Mononuclear cell (primary cell): ENCODE results near the gene PTPRC. TPM values are rescaled to one million over a fixed set of nuclear protein-coding genes. Genes with fewer than 3 reads are reported as not detected.
A peak's percentile ranks its signal among the peaks of the same experiment; 100 is the strongest.
"Not testable (repeated sequence)": the region's sequence is repeated elsewhere in the genome, so short reads cannot be mapped to it uniquely, and the experiment has no call there.

Experiments
- H3K27me3 ChIP-seq: 2 replicates; pipeline ENCODE4 v1.6.0; 2011; ENCODE audit warnings: low read length, control low read depth; ENCODE audit not compliant: insufficient read depth
- H3K4me1 ChIP-seq: 2 replicates; pipeline ENCODE4 v1.5.1; 2011; ENCODE audit warnings: mild to moderate bottlenecking, low read length, control low read depth; ENCODE audit not compliant: insufficient read depth
- H3K4me3 ChIP-seq: 2 replicates; pipeline ENCODE4 v1.5.1; 2011; ENCODE audit warnings: mild to moderate bottlenecking, low read length, moderate library complexity
- H3K9me3 ChIP-seq: 2 replicates; pipeline ENCODE4 v1.5.1; 2011; ENCODE audit warnings: low read depth, mild to moderate bottlenecking, control low read depth, low read length
- total RNA-seq: library from RNA; depleted of rRNA; stranded (reverse); fragments of >200 nt; gene quantifications from one replicate; pipeline ENCODE4 v1.2.3, GENCODE V29; 2012

Gene PTPRC, protein sequence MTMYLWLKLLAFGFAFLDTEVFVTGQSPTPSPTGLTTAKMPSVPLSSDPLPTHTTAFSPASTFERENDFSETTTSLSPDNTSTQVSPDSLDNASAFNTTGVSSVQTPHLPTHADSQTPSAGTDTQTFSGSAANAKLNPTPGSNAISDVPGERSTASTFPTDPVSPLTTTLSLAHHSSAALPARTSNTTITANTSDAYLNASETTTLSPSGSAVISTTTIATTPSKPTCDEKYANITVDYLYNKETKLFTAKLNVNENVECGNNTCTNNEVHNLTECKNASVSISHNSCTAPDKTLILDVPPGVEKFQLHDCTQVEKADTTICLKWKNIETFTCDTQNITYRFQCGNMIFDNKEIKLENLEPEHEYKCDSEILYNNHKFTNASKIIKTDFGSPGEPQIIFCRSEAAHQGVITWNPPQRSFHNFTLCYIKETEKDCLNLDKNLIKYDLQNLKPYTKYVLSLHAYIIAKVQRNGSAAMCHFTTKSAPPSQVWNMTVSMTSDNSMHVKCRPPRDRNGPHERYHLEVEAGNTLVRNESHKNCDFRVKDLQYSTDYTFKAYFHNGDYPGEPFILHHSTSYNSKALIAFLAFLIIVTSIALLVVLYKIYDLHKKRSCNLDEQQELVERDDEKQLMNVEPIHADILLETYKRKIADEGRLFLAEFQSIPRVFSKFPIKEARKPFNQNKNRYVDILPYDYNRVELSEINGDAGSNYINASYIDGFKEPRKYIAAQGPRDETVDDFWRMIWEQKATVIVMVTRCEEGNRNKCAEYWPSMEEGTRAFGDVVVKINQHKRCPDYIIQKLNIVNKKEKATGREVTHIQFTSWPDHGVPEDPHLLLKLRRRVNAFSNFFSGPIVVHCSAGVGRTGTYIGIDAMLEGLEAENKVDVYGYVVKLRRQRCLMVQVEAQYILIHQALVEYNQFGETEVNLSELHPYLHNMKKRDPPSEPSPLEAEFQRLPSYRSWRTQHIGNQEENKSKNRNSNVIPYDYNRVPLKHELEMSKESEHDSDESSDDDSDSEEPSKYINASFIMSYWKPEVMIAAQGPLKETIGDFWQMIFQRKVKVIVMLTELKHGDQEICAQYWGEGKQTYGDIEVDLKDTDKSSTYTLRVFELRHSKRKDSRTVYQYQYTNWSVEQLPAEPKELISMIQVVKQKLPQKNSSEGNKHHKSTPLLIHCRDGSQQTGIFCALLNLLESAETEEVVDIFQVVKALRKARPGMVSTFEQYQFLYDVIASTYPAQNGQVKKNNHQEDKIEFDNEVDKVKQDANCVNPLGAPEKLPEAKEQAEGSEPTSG (N-terminal part only)
- total RNA-seq, result 1,024 TPM

GRCh38 chr1:198638894-198639635 lies at the start of gene PTPRC:
Gene PTPRC, plus strand, starts transcription at chr1:198639040. Its CDS starts 229 bp downstream, at chr1:198639269.
- H3K27me3 ChIP-seq, result no peaks in the 10 kb centered on the region

GRCh38 chr1:198590454-198590853 lies 48.4 kb upstream of the PTPRC start:
- Histone ChIP-seq H3K9me3 (peaks cover 25% of the 10 kb centered on the region), H3K27me3 (no peaks in the 10 kb centered on the region), H3K4me1 (no peaks in the 10 kb centered on the region), H3K4me3 (no peak overlapping the region)

More at GRCh38 chr1:198638894-198639635, at the start of gene PTPRC:
- Histone ChIP-seq H3K4me1 (peaks cover 45% of the 10 kb centered on the region), H3K9me3 (no peaks in the 10 kb centered on the region), H3K4me3 (peak within 1 kb of the TSS; percentile 91)

- H3K4me3 ChIP-seq, result no peak overlapping the region
- no peaks in the 10 kb centered on the region for H3K27me3 ChIP-seq
- no peaks in the 10 kb centered on the region for H3K9me3 ChIP-seq
- peaks cover 25% of the 10 kb centered on the region for H3K4me1 ChIP-seq
These were observed 43.1 kb upstream of the PTPRC start for GRCh38 chr1:198595765-198596164.

GRCh38 chr1:198597690-198598430 lies 41.0 kb upstream of the PTPRC start:
- no peaks in the 10 kb centered on the region for H3K27me3 ChIP-seq
- H3K4me3 ChIP-seq, result peak overlapping the region; percentile 39
- H3K4me1 ChIP-seq, result peaks cover 41% of the 10 kb centered on the region

DNA sequence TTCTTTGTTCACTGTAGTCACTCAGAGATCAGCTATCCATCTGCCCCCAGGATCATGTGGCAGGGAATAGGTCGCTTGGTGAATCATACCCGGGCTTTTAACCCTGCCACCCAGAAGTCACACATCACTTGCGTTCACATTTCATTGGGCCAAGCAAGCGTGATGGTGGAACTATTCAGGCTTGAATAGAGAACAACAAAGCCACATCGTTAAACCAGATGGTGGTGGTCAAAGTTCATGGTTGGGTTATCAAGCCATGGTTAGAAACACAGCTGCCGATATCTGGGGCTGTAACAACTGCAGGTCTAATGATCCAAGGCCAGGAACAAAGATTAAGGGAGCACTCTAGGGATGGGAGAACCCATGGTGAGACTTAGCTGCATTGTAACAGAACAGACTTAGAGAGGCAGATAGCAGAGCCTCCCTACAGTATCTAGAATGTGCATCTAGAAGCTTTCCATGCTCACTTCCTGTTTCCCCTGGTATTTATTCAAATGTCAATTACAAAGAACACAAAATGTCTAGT lies 40.0 kb upstream of the PTPRC start:
- no peaks in the 10 kb centered on the region for H3K27me3 ChIP-seq
- H3K4me1 ChIP-seq, result peaks cover 45% of the 10 kb centered on the region
- H3K4me3 ChIP-seq, result peak overlapping the region; percentile 39
- no peaks in the 10 kb centered on the region for H3K9me3 ChIP-seq

More at GRCh38 chr1:198597690-198598430, 41.0 kb upstream of the PTPRC start:
- H3K9me3 ChIP-seq, result no peaks in the 10 kb centered on the region

DNA sequence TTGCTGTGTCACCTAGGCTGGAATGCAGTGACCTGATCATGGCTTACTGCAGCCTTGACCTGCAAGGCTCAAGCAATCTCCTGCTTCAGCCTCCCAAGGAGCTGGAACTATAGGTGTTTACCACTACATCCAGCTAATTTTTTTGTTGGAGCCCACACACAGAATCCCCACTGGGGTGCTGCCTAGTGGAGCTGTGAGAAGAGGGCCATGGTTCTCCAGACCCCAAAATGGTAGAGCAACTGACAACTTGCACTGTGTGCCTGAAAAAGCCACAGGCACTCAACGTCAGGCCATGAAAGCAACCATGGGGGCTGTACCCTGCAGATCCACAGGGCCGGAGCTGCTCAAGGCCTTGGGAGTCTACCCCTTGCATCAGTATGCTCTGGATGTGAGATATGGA lies 39.1 kb upstream of the PTPRC start:
- H3K9me3 ChIP-seq, result no peaks in the 10 kb centered on the region
- H3K4me3 ChIP-seq, result no peak overlapping the region
- no peaks in the 10 kb centered on the region for H3K27me3 ChIP-seq
- peaks cover 49% of the 10 kb centered on the region for H3K4me1 ChIP-seq

- Histone ChIP-seq H3K9me3 (no peaks in the 10 kb centered on the region), H3K4me1 (peaks cover 57% of the 10 kb centered on the region), H3K4me3 (no peak overlapping the region), H3K27me3 (no peaks in the 10 kb centered on the region)
These were observed 37.9 kb upstream of the PTPRC start for GRCh38 chr1:198600906-198601305.

- peaks cover 61% of the 10 kb centered on the region for H3K4me1 ChIP-seq
- not testable (repeated sequence) for H3K9me3 ChIP-seq, H3K27me3 ChIP-seq, H3K4me3 ChIP-seq
These were observed 37.5 kb upstream of the PTPRC start for GRCh38 chr1:198601310-198601709.

- Histone ChIP-seq H3K4me1 (peaks cover 61% of the 10 kb centered on the region), H3K9me3 (no peaks in the 10 kb centered on the region), H3K27me3 (no peaks in the 10 kb centered on the region), H3K4me3 (no peak overlapping the region)
These were observed 36.6 kb upstream of the PTPRC start for GRCh38 chr1:198601936-198602889.

- no peaks in the 10 kb centered on the region for H3K9me3 ChIP-seq
- no peak overlapping the region for H3K4me3 ChIP-seq
- H3K4me1 ChIP-seq, result peaks cover 47% of the 10 kb centered on the region
- no peaks in the 10 kb centered on the region for H3K27me3 ChIP-seq
These were observed 33.9 kb upstream of the PTPRC start for GRCh38 chr1:198604975-198605374.

DNA sequence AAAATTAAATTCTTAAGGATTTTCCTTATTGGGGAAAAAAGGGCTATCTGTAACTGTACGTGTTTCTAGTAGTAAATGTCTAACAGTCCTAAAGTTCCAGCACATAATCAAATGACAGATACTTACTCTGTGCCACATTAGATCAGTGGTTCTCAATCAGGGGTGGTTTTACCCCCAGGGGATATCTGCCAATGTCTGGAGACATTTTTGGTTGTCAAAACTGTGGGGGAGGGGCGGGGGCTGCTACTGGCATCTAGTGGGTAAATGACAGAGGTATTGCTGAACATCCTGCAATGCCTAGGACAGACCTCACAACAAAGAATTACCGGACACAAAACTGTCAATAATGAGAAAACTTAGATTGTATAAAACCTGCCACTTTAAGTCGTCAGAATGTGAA lies 33.4 kb upstream of the PTPRC start:
- no peak overlapping the region for H3K4me3 ChIP-seq
- no peaks in the 10 kb centered on the region for H3K27me3 ChIP-seq
- H3K9me3 ChIP-seq, result no peaks in the 10 kb centered on the region
- peaks cover 43% of the 10 kb centered on the region for H3K4me1 ChIP-seq

- Histone ChIP-seq H3K27me3 (no peaks in the 10 kb centered on the region), H3K4me1 (peaks cover 37% of the 10 kb centered on the region), H3K9me3 (no peaks in the 10 kb centered on the region), H3K4me3 (no peak overlapping the region)
These were observed 32.8 kb upstream of the PTPRC start for GRCh38 chr1:198606020-198606438.
